SJSA1 (cell line): Measurements from ENCODE around the gene EIF4G3. TPM values are rescaled to one million over a fixed set of nuclear protein-coding genes. Genes with fewer than 3 reads are reported as not detected.
A peak's percentile ranks its signal among the peaks of the same experiment; 100 is the strongest.
"Not testable (repeated sequence)": the region's sequence is repeated elsewhere in the genome, so short reads cannot be mapped to it uniquely, and the experiment has no call there.

Experiments
- DNase-seq, 2 experiments: peaks; one replicate each; pipeline ENCODE4 v3.0.0-alpha.2; 2015 to 2020; ENCODE audit warnings: low spot score in 2 of 2, low read depth in 1 of 2
- H3K27ac ChIP-seq: fragments of 250-450 bp; sonication (Bioruptor Pico); 2 replicates; pipeline ENCODE4 v1.5.1; 2020; ENCODE audit warnings: mild to moderate bottlenecking, moderate library complexity
- H3K27me3 ChIP-seq: fragments of 250-450 bp; sonication (Bioruptor Pico); replicated peaks from 2 replicates; pipeline ENCODE4 v1.5.1; 2020; ENCODE audit warnings: mild to moderate bottlenecking, moderate library complexity
- H3K36me3 ChIP-seq: fragments of 250-450 bp; sonication (Bioruptor Pico); 2 replicates; pipeline ENCODE4 v1.5.1; 2020; ENCODE audit warnings: mild to moderate bottlenecking
- H3K4me1 ChIP-seq: fragments of 250-450 bp; sonication (Bioruptor Pico); replicated peaks from 2 replicates; pipeline ENCODE4 v1.6.1; 2021; ENCODE audit warnings: mild to moderate bottlenecking
- H3K4me3 ChIP-seq: fragments of 250-450 bp; sonication (Bioruptor Pico); 2 replicates; pipeline ENCODE4 v1.5.1; 2020; ENCODE audit warnings: mild to moderate bottlenecking
- H3K9me3 ChIP-seq: fragments of 250-450 bp; sonication (Bioruptor Pico); replicated peaks from 2 replicates; pipeline ENCODE4 v1.5.1; 2020; ENCODE audit warnings: mild to moderate bottlenecking
- total RNA-seq: library from RNA; depleted of rRNA; stranded (reverse); fragments of >200 nt; shearing (Covaris generic); gene quantifications from 2 replicates; pipeline ENCODE4 v1.2.3, GENCODE V29; 2014

The EIF4G3 gene
- total RNA-seq, 1 experiment from 2014 or later: 30.2 TPM

DNA sequence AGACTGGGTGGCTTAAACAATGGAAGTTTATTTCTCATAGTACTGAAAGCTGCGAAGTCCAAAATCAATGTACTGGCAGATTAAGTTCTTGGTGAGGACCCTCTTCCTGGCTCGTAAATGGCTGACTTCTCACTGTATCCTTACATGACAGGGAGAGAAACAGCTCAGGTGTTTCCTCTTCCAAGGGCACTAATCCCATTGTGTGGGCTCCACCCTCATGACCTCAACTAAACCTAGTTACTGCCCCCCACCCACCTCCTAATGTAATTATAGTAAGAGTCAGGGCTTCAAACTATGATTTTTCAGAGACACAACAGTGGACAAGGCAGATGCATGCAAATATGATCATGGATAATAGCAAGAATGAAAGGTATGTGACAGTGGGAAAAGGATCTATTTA is 308.4 kb downstream of the EIF4G3 start:
- H3K4me3 ChIP-seq: no peak overlapping the region

DNA sequence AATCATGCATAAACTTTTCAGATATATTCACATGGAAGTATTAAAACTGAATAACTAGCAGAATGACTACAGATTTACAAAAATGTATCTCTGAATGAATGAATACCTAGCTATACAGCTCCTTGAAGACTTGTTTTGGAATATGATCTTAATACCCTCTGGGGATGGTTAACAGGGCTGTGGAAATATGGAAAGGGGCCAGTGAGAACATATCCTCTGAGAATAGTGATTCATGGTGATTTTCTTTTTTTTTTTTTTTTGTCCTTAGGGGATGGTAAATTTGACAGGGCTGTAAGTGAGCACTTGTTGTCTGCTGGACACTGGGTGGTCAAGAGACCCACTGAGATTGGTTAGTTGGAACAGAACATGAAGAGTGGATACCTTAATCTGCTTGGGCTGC is 308.9 kb downstream of the EIF4G3 start:
- H3K36me3 ChIP-seq: peaks cover 12% of the 10 kb centered on the region
- H3K4me1 ChIP-seq: peaks cover 9% of the 10 kb centered on the region; the same call in 1 of the 2 replicates
- H3K27me3 ChIP-seq: no peaks in the 10 kb centered on the region
- no peaks in the 10 kb centered on the region for H3K9me3 ChIP-seq
- DNase-seq: no peak
- no peak overlapping the region for H3K4me3 ChIP-seq
- no peak overlapping the region for H3K27ac ChIP-seq

More for the DNA sequence above, 308.4 kb downstream of the EIF4G3 start:
- peaks cover 12% of the 10 kb centered on the region for H3K36me3 ChIP-seq
- H3K4me1 ChIP-seq: peaks cover 9% of the 10 kb centered on the region; the same call in 1 of the 2 replicates
- no peaks in the 10 kb centered on the region for H3K27me3 ChIP-seq
- H3K9me3 ChIP-seq: no peaks in the 10 kb centered on the region
- DNase-seq: no peak
- H3K27ac ChIP-seq: no peak overlapping the region

DNA sequence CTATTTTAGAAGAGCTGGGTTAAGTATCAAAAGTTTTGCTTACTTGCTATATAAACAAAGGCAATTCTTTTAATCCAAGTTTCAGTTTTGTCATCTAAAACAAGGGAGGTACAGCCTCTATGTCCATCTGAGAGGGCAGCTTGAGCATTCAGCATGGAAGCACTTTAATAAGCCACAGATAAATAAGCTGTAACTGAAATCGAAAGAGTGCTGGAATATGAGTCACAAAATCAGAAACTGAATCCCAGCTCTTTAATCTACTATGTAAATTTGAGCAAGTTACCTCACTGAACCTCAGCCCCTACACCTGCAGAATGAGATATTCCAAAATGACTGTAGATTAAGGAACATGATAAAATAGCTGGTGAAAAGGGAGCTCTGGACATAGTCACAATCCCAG is 309.6 kb downstream of the EIF4G3 start:
- Histone ChIP-seq H3K36me3 (peaks cover 13% of the 10 kb centered on the region), H3K4me1 (peaks cover 9% of the 10 kb centered on the region; the same call in 1 of the 2 replicates), H3K4me3 (no peak overlapping the region), H3K9me3 (no peaks in the 10 kb centered on the region), H3K27me3 (no peaks in the 10 kb centered on the region), H3K27ac (no peak overlapping the region)
- peak in 1 of 2 experiments; percentile 31 for DNase-seq

DNA sequence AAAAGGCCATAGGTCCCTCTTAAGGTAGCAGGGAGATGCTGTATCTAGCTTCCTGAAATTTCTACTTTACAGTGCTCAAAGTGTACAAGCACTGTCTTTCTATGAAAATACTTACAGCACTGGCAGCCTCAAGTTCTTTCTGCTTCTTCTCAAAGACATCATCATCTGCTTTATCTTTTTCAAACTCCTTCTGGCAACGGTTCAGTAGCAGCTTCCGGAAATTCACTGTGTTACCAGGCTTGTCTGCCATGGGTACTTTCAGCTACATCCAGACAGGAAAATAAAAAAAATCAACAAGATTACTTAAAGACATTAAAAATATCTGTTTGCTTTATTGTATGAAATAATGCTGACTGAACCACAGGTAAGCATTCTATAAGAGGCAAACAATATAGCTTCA is 311.7 kb downstream of the EIF4G3 start:
- no peak for DNase-seq
- H3K27ac ChIP-seq: no peak overlapping the region
- H3K4me1 ChIP-seq: no peaks in the 10 kb centered on the region; the same call in 1 of the 2 replicates
- no peak overlapping the region for H3K4me3 ChIP-seq
- no peaks in the 10 kb centered on the region for H3K9me3 ChIP-seq
- peaks cover 22% of the 10 kb centered on the region for H3K36me3 ChIP-seq
- H3K27me3 ChIP-seq: no peaks in the 10 kb centered on the region

DNA sequence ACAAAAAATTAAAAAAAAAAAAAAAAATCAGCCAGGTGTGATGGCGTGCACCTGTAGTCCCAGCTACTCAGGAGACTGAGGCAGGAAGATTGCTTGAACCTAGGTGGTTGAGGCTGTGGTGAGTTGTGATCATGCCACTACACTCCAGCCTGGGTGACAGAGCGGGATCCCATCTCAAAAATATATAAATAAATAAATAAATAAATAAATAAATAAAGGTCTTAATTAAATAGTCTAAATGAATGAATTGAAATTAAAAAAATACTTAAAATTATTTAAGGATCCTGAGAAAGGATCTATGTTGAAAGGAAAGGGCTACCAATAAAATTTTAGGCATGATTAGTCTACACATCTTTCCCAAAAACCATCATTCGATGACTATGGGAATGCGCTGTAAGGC is 322.2 kb downstream of the EIF4G3 start:
- Histone ChIP-seq H3K27me3 (no peaks in the 10 kb centered on the region), H3K36me3 (peaks cover 59% of the 10 kb centered on the region), H3K9me3 (no peaks in the 10 kb centered on the region), H3K4me3 (no peak overlapping the region), H3K27ac (no peak overlapping the region), H3K4me1 (no peaks in the 10 kb centered on the region)
- no peak for DNase-seq

DNA sequence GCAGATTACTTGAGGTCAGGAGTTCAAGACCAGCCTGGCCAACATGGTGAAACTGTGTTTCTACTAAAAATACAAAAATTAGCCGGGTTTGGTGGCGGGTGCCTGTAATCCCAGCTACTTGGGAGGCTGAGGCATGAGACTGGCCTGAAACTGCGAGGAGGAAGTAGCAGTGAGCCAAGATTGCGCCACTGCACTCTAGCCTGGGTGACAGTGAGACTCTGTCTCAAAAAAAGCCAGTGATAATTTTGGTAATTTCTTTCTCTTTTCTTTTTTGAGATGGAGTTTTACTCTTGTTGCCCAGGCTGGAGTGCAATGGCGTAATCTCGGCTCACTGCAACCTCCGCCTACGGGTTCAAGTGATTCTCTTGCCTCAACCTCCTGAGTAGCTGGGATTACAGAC is 324.9 kb downstream of the EIF4G3 start:
- H3K4me1 ChIP-seq: peaks cover 18% of the 10 kb centered on the region
- DNase-seq, H3K27ac ChIP-seq, H3K9me3 ChIP-seq, H3K27me3 ChIP-seq, H3K4me3 ChIP-seq: not testable (repeated sequence)
- peaks cover 45% of the 10 kb centered on the region for H3K36me3 ChIP-seq

DNA sequence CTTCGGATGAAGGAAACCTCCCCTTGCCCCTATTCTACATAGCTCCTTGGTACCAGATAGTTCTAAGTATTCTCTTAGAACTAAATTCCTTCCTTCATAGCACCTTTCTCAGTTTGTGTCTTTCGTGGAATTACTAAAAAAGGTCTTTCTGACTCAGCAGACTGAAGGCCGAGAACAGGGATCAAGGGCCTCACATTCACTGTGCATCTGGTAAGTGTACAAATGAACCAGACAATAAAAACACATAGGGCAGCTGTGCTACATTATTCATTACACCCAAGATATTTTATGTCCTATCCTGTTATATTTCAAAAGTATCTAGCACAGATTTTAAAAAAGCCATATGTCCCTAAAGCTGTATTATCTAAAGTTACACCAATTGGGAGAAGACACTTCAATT is 326.7 kb downstream of the EIF4G3 start:
- Histone ChIP-seq H3K27ac (no peak overlapping the region), H3K36me3 (peaks cover 49% of the 10 kb centered on the region), H3K27me3 (no peaks in the 10 kb centered on the region), H3K9me3 (no peaks in the 10 kb centered on the region), H3K4me3 (no peak overlapping the region), H3K4me1 (peaks cover 22% of the 10 kb centered on the region)
- no peak for DNase-seq

DNA sequence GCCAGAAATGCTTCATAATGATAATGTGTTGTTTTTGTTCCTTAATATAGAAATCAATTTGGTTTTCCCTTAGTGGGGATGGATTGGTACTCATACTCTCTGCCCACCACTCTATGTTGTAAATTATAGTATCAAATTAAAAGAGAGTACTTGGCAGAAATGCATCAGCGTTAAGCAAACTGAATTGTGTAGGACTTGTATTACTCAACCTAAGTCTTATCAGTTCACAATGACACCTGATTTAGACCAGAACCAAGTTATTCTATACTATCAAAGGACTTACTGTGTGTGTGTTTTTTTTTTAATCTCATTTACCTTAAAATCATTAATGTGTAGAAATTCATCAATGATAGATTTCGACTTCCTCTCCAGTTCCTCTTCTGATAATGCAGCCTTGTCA is 327.6 kb downstream of the EIF4G3 start:
- DNase-seq: no peak
- peaks cover 46% of the 10 kb centered on the region for H3K36me3 ChIP-seq
- H3K27ac ChIP-seq: no peak overlapping the region
- H3K27me3 ChIP-seq: no peaks in the 10 kb centered on the region
- peaks cover 22% of the 10 kb centered on the region for H3K4me1 ChIP-seq
- H3K9me3 ChIP-seq: no peaks in the 10 kb centered on the region
- no peak overlapping the region for H3K4me3 ChIP-seq

DNA sequence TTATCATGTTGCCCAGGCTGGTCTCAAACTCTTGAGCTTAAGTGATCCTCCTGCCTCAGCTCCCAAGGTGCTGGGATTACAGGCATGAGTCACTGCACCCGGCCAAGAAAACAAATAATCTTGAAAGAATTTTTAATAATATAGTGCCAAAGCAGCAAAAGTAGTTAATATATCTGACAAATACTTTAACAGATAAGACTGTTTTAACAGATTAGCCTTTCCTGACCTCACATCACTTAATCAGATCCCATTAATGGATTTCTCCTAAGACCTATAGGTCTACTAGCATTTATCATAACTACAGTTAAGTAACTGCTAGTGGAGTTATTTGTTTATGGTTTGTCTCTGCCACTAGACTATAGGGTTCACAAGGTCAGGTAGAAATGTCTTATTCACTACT is 328.5 kb downstream of the EIF4G3 start:
- H3K4me1 ChIP-seq: peaks cover 22% of the 10 kb centered on the region
- H3K27ac ChIP-seq: no peak overlapping the region
- no peak overlapping the region for H3K4me3 ChIP-seq
- peak in 1 of 2 experiments; percentile 30 for DNase-seq
- no peaks in the 10 kb centered on the region for H3K9me3 ChIP-seq
- no peaks in the 10 kb centered on the region for H3K27me3 ChIP-seq
- H3K36me3 ChIP-seq: peaks cover 44% of the 10 kb centered on the region

DNA sequence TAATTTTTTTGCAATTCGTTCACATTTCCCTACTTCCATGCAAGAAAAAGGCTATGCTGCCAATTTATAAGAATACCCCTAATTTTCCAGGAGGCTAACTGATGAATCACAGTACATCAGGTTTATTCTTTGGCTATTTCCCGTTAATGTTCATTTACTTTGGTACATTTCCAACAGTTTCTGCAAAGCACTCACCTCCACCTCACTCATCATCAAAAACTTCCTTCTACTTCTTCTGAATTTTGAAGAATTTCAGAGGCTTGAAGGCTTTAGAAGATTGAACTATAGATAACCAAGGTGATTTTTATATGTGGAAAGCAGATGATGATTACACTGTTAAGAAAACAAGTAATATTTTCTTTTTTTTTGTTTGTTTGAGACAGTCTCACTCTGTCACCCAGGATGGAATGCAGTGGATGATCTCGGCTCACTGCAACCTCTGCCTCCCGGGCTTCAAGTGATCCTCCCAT is 329.1 kb downstream of the EIF4G3 start:
- DNase-seq: peak in 1 of 2 experiments; percentile 36
- Histone ChIP-seq H3K27ac (no peak overlapping the region), H3K27me3 (no peaks in the 10 kb centered on the region), H3K36me3 (peaks cover 39% of the 10 kb centered on the region), H3K4me1 (peaks cover 22% of the 10 kb centered on the region), H3K4me3 (no peak overlapping the region), H3K9me3 (no peaks in the 10 kb centered on the region)

DNA sequence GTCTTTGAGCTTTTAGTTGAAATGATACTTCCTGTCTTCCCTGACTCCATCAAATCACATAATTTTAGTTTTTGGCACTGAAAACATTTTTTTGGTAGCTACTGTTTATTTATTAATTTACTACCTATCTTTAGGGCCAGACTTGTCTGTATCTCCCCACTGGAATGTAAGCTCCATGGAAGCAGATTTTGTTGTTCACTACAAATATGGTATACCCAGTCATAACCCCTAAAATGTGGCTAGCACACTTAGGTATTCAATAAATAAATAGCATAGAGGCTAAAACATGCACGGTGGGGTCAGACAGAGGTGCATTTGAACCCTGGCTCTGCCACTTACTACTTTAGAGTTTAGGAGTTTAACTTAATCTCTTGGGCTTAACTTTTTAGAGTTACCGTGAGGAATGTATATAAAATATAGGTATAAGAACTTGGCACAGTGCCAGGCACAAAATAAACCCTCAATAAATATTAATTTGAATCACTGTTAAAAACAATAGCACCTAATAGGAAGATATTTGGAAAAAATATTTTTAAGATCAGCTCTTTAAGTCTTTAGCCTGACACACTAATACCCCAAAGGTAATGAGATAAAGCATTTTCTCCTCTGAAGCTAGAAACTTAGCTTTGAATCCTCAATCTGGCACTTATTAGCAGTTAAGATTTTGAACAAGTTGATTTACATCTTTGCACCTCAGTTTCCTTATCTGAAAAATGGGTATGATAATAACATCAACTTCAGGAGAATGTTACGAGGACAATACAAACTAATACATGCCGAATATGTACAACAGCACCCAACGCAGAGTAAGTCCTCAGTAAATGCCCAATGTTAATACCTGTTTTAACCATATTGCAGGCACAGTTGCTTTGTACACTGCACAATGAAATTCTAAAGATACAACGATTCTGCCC is 330.0 kb downstream of the EIF4G3 start:
- no peak overlapping the region for H3K4me3 ChIP-seq
- H3K9me3 ChIP-seq: no peaks in the 10 kb centered on the region
- H3K36me3 ChIP-seq: peaks cover 37% of the 10 kb centered on the region
- H3K27ac ChIP-seq: no peak overlapping the region
- peaks cover 22% of the 10 kb centered on the region for H3K4me1 ChIP-seq
- DNase-seq: no peak
- H3K27me3 ChIP-seq: no peaks in the 10 kb centered on the region

DNA sequence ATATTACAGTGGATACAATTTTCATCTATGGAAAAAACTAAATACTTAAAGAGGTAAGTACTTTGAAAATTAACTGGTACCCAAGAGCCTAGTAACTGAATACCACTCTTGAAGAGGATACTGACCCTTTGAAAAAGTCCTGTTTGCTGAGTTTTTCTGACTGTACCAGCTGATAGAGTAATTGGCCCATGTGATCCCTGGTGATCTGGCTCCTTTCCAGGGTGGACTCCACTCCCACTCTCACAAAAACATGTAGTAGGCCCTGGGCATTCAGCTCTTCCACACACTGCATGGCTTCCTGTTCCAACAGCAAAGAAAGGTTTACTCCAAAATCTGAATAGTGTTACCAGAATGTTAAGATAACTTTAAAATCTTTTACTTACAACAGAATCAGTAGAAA is 336.0 kb downstream of the EIF4G3 start:
- H3K27ac ChIP-seq: no peak overlapping the region
- no peaks in the 10 kb centered on the region for H3K9me3 ChIP-seq
- no peak for DNase-seq
- H3K27me3 ChIP-seq: no peaks in the 10 kb centered on the region
- peaks cover 4% of the 10 kb centered on the region; the same call in 1 of the 2 replicates for H3K4me1 ChIP-seq
- no peak overlapping the region for H3K4me3 ChIP-seq
- H3K36me3 ChIP-seq: peaks cover 18% of the 10 kb centered on the region

DNA sequence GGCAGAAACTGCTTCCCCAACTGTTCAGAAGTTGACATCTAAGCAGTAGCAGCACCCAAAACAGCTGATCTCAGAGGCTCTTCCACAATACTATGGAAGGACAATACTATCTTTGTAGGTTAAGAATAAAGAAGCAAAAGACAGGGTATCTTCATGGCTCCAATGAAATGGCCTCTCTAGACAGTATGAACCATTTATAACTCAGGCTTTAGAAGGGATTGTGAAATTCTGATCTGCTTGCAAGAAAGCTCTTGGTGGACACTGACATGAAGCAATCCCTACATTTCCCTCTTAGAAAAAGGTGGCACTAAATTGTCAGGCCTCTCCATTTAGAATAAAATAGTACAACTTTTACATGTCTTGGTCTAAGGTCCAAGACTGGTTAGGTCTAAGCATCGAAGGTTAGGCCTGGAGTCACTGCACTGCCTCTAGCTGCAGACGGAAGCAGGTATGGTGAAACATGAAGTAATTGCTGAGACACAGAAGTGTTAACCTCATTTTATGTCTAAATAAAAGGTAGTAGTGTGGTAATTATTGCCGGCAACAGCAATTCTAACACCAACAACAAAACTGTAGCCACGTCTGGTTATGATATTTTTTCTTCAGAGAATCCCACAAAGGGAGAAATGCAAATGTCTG is 339.0 kb downstream of the EIF4G3 start:
- Histone ChIP-seq H3K4me3 (no peak overlapping the region), H3K27me3 (no peaks in the 10 kb centered on the region), H3K27ac (no peak overlapping the region), H3K4me1 (peaks cover 4% of the 10 kb centered on the region; the same call in 1 of the 2 replicates), H3K36me3 (peaks cover 15% of the 10 kb centered on the region), H3K9me3 (no peaks in the 10 kb centered on the region)
- no peak for DNase-seq

DNA sequence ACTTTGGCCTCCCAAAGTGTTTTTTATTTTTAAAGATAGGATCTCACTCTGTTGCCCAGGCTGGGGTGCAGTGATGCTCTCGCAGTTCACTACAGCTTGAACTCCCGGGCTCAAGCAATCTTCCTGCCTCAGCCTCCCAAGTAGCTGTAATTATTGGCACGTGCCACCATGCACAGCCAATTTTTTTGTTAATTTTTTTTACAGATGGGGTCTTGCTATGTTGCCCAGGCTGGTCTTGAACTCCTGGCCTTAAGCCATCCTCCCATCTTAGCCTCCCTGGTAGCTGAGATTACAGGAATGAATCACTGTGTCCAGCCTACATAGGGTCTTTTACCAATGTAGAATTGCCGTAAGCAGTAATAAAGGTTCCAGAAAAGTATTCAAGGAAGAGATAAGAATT is 340.5 kb downstream of the EIF4G3 start:
- H3K27ac ChIP-seq: no peak overlapping the region
- no peaks in the 10 kb centered on the region for H3K27me3 ChIP-seq
- H3K4me1 ChIP-seq: peaks cover 4% of the 10 kb centered on the region; the same call in 1 of the 2 replicates
- no peaks in the 10 kb centered on the region for H3K9me3 ChIP-seq
- DNase-seq: no peak
- H3K36me3 ChIP-seq: peaks cover 15% of the 10 kb centered on the region
- H3K4me3 ChIP-seq: no peak overlapping the region
